H9 (cell line): Measurements from ENCODE around the gene KDM2A. TPM values are rescaled to one million over a fixed set of nuclear protein-coding genes. Genes with fewer than 3 reads are reported as not detected.

Experiments
- DNase-seq: peaks from one replicate; pipeline ENCODE4 v3.0.0-alpha.2; 2017
- H2AFZ ChIP-seq: one replicate; pipeline ENCODE4 v1.6.1; 2013; ENCODE audit warnings: mild to moderate bottlenecking, low read length, control low read depth, moderate library complexity
- H2AK5ac ChIP-seq: 2 replicates; pipeline ENCODE4 v1.6.1; 2013; ENCODE audit warnings: low read length, control low read depth, mixed read lengths; ENCODE audit not compliant: insufficient read length
- H2BK120ac ChIP-seq: one replicate; pipeline ENCODE4 v1.6.1; 2013; ENCODE audit warnings: low read depth, mild to moderate bottlenecking, low read length, control low read depth, inconsistent platforms; ENCODE audit not compliant: poor library complexity, severe bottlenecking
- H2BK12ac ChIP-seq: 2 replicates; pipeline ENCODE4 v1.6.1; 2013; ENCODE audit warnings: low read length, control low read depth, mixed read lengths, low read depth; ENCODE audit not compliant: insufficient read length
- H2BK15ac ChIP-seq: 2 replicates; pipeline ENCODE4 v1.6.1; 2013; ENCODE audit warnings: low read depth, low read length, control low read depth
- H2BK20ac ChIP-seq: one replicate; pipeline ENCODE4 v1.6.1; 2013; ENCODE audit warnings: low read depth, mild to moderate bottlenecking, low read length, control low read depth, inconsistent platforms; ENCODE audit not compliant: poor library complexity, severe bottlenecking
- H2BK5ac ChIP-seq: 2 replicates; pipeline ENCODE4 v1.6.1; 2013; ENCODE audit warnings: low read length, control low read depth, mixed read lengths; ENCODE audit not compliant: insufficient read length
- H3K14ac ChIP-seq: 2 replicates; pipeline ENCODE4 v1.6.1; 2013; ENCODE audit warnings: low read length, control low read depth; ENCODE audit not compliant: insufficient read depth
- H3K18ac ChIP-seq: 2 replicates; pipeline ENCODE4 v1.6.1; 2013; ENCODE audit warnings: low read depth, mild to moderate bottlenecking, mixed read lengths, low read length, control low read depth; ENCODE audit not compliant: insufficient read length
- H3K23ac ChIP-seq: 2 replicates; pipeline ENCODE4 v1.6.1; 2013; ENCODE audit warnings: low read length, control low read depth, mixed read lengths, low read depth; ENCODE audit not compliant: insufficient read length
- H3K23me2 ChIP-seq: 2 replicates; pipeline ENCODE4 v1.6.1; 2013; ENCODE audit warnings: low read depth, mild to moderate bottlenecking, mixed read lengths, low read length, control low read depth; ENCODE audit not compliant: insufficient read length, poor library complexity, severe bottlenecking
- H3K27ac ChIP-seq: 2 replicates; pipeline ENCODE4 v1.5.1; 2013; ENCODE audit warnings: low read length, control low read depth, mixed read lengths, low read depth; ENCODE audit not compliant: insufficient read length
- H3K27me3 ChIP-seq: 2 replicates; pipeline ENCODE4 v1.6.1; 2013; ENCODE audit warnings: low read length, control low read depth, inconsistent platforms; ENCODE audit not compliant: insufficient read depth
- H3K4ac ChIP-seq: 2 replicates; pipeline ENCODE4 v1.6.1; 2013; ENCODE audit warnings: low read depth, mild to moderate bottlenecking, control low read depth, inconsistent platforms, low read length, moderate library complexity
- H3K4me1 ChIP-seq: 2 replicates; pipeline ENCODE4 v1.6.1; 2013; ENCODE audit warnings: low read length, control low read depth, inconsistent platforms; ENCODE audit not compliant: insufficient read depth
- H3K4me2 ChIP-seq: 2 replicates; pipeline ENCODE4 v1.6.1; 2013; ENCODE audit warnings: low read length, control low read depth, mixed read lengths; ENCODE audit not compliant: insufficient read length, insufficient read depth
- H3K56ac ChIP-seq: 2 replicates; pipeline ENCODE4 v1.6.1; 2013; ENCODE audit warnings: low read depth, mild to moderate bottlenecking, mixed read lengths, low read length, control low read depth; ENCODE audit not compliant: insufficient read length
- H3K79me1 ChIP-seq: 2 replicates; pipeline ENCODE4 v1.6.1; 2013; ENCODE audit warnings: low read depth, mild to moderate bottlenecking, moderate library complexity, low read length, control low read depth, inconsistent platforms; ENCODE audit not compliant: insufficient read depth, poor library complexity, severe bottlenecking
- H3K79me2 ChIP-seq: 2 replicates; pipeline ENCODE4 v1.6.1; 2013; ENCODE audit warnings: low read length, control low read depth, inconsistent platforms; ENCODE audit not compliant: insufficient read depth
- H3K9ac ChIP-seq: 2 replicates; pipeline ENCODE4 v1.6.1; 2013; ENCODE audit warnings: low read length, control low read depth, mixed read lengths; ENCODE audit not compliant: insufficient read length; ENCODE audit errors: extremely low read depth
- H3K9me3 ChIP-seq: one replicate; pipeline ENCODE4 v1.6.1; 2013; ENCODE audit warnings: low read depth, low read length, inconsistent platforms; ENCODE audit not compliant: control insufficient read depth
- H3T11ph ChIP-seq: one replicate; pipeline ENCODE4 v1.6.1; 2013; ENCODE audit warnings: mild to moderate bottlenecking, low read length, control low read depth, inconsistent platforms
- H4K20me1 ChIP-seq: one replicate; pipeline ENCODE4 v1.6.1; 2013; ENCODE audit not compliant: control insufficient read depth, insufficient read length, insufficient read depth
- H4K5ac ChIP-seq: 2 replicates; pipeline ENCODE4 v1.6.1; 2013; ENCODE audit warnings: low read depth, mild to moderate bottlenecking, mixed read lengths, low read length, control low read depth; ENCODE audit not compliant: insufficient read length
- H4K8ac ChIP-seq: replicated peaks from 2 replicates; pipeline ENCODE4 v1.6.1; 2013; ENCODE audit warnings: low read length, control low read depth, mixed read lengths, low read depth; ENCODE audit not compliant: insufficient read length
- H4K91ac ChIP-seq: 2 replicates; pipeline ENCODE4 v1.6.1; 2013; ENCODE audit warnings: low read depth, mild to moderate bottlenecking, moderate library complexity, mixed read lengths, low read length, control low read depth; ENCODE audit not compliant: insufficient read length
- H3K27ac Mint-ChIP-seq, 3 experiments: 2 replicates in 2 of 3; 3 replicates in 1 of 3; pipeline ENCODE4 v1.8.0; 2020 to 2021; ENCODE audit warnings: mixed read lengths in 3 of 3, mild to moderate bottlenecking in 1 of 3, moderate library complexity in 1 of 3
- H3K27me3 Mint-ChIP-seq: 2 replicates; pipeline ENCODE4 v1.8.0; 2021; ENCODE audit warnings: low read depth, mild to moderate bottlenecking, moderate library complexity, mixed read lengths
- H3K36me3 Mint-ChIP-seq, 3 experiments: 2 replicates in 2 of 3; 3 replicates in 1 of 3; pipeline ENCODE4 v1.8.0; 2020 to 2021; ENCODE audit warnings: low read depth in 3 of 3, mixed read lengths in 3 of 3; ENCODE audit not compliant: insufficient read depth in 1 of 3
- H3K4me1 Mint-ChIP-seq, 2 experiments: 2 replicates each; pipeline ENCODE4 v1.8.0; 2020; ENCODE audit warnings: mixed read lengths in 2 of 2
- H3K4me3 Mint-ChIP-seq, 2 experiments: 2 replicates in 1 of 2; 3 replicates in 1 of 2; pipeline ENCODE4 v1.8.0; 2020 to 2021; ENCODE audit warnings: mild to moderate bottlenecking in 2 of 2, mixed read lengths in 2 of 2, moderate library complexity in 1 of 2
- H3K9me3 Mint-ChIP-seq, 2 experiments: 2 replicates in 1 of 2; 3 replicates in 1 of 2; pipeline ENCODE4 v1.8.0; 2020; ENCODE audit warnings: mild to moderate bottlenecking in 2 of 2, mixed read lengths in 2 of 2, moderate library complexity in 1 of 2
- CTCF ChIP-seq: fragments of 200-600 bp; sonication (generic); conservative IDR thresholded peaks from 3 replicates; pipeline ENCODE4 v1.8.0; 2021; ENCODE audit warnings: antibody characterized with exemption, mild to moderate bottlenecking
- WGBS: extraction: QIAGEN DNeasy Blood & Tissue Kit; methylation state at CpG from one replicate; pipeline ENCODE4 v1.1.7; 2013; ENCODE audit warnings: missing lambda C conversion rate, low lambda C conversion rate, mixed read lengths; ENCODE audit not compliant: insufficient read length; ENCODE audit errors: extremely low coverage; 5-methylcytosine and 5-hydroxymethylcytosine counted together
- total RNA-seq: library from RNA; stranded (reverse); gene quantifications from 2 replicates; pipeline ENCODE4 v1.2.1, GENCODE V29; 2021

The KDM2A gene
- total RNA-seq, 1 experiment from 2014 or later, result 85.9 TPM

GRCh38 chr11:67279589-67280340, 160.7 kb downstream of the KDM2A start:
- H3K23me2 ChIP-seq, result no peaks in the 10 kb centered on the region
- H3T11ph ChIP-seq, result no peak overlapping the region
- Mint-ChIP-seq H3K27me3 (no peaks in the 10 kb centered on the region), H3K36me3 (peaks cover 17 to 55% (median 52%) of the 10 kb centered on the region in 3 experiments; a peak in 6 of 7 replicates), H3K4me3 (no peak overlapping the region; a peak in 1 of 5 replicates), H3K27ac (no peak overlapping the region), H3K4me1 (peaks cover 14 to 23% of the 10 kb centered on the region in 2 experiments), H3K9me3 (no peaks in the 10 kb centered on the region)
- H3K79me1 ChIP-seq, result no peaks in the 10 kb centered on the region
- no peak overlapping the region for H2BK12ac ChIP-seq
- H3K79me2 ChIP-seq, result no peaks in the 10 kb centered on the region; the same call in 1 of the 2 replicates
- H2BK20ac ChIP-seq, result no peak overlapping the region
- H3K9ac ChIP-seq, result no peak overlapping the region
- no peak overlapping the region for H4K91ac ChIP-seq
- no peak overlapping the region for H4K8ac ChIP-seq
- H3K9me3 ChIP-seq, result no peaks in the 10 kb centered on the region
- no peak overlapping the region for H2BK120ac ChIP-seq
- no peak overlapping the region for H3K23ac ChIP-seq
- peaks cover 2% of the 10 kb centered on the region; the same call in 1 of the 2 replicates for H3K4me1 ChIP-seq
- H3K27me3 ChIP-seq, result no peaks in the 10 kb centered on the region
- H3K14ac ChIP-seq, result no peak overlapping the region
- no CpG with 5 or more reads among the region's 17 CpGs for WGBS
- H4K20me1 ChIP-seq, result no peaks in the 10 kb centered on the region
- no peak overlapping the region for H3K56ac ChIP-seq
- H3K4me2 ChIP-seq, result no peak overlapping the region
- H3K18ac ChIP-seq, result no peak overlapping the region
- H2AK5ac ChIP-seq, result no peak overlapping the region
- no peak overlapping the region for H2BK15ac ChIP-seq
- DNase-seq, result no peak
- TF ChIP-seq CTCF, result no peak
- H3K4ac ChIP-seq, result no peak overlapping the region
- H4K5ac ChIP-seq, result no peak overlapping the region
- no peak overlapping the region for H2BK5ac ChIP-seq
- H2AFZ ChIP-seq, result no peak overlapping the region
- no peak overlapping the region for H3K27ac ChIP-seq
